Trophoblast cell (in vitro differentiated cells and primary cell): ENCODE results near the gene CDK12.
A peak's percentile ranks its signal among the peaks of the same experiment; 100 is the strongest.
"Not testable (repeated sequence)": the region's sequence is repeated elsewhere in the genome, so short reads cannot be mapped to it uniquely, and the experiment has no call there.

Experiments
- DNase-seq, 2 donors: peaks; one replicate each; pipeline ENCODE4 v3.0.0-alpha.2; 2016
- H2AFZ ChIP-seq: 2 replicates; pipeline ENCODE4 v1.6.1; 2013; ENCODE audit warnings: low read length, moderate library complexity, mild to moderate bottlenecking; ENCODE audit not compliant: insufficient read depth, poor library complexity
- H2AK5ac ChIP-seq: 2 replicates; pipeline ENCODE4 v1.6.1; 2013; ENCODE audit warnings: mild to moderate bottlenecking, low read length
- H2BK120ac ChIP-seq: 2 replicates; pipeline ENCODE4 v1.6.1; 2013; ENCODE audit warnings: low read length, mild to moderate bottlenecking, moderate library complexity; ENCODE audit not compliant: insufficient read depth, poor library complexity
- H2BK12ac ChIP-seq: 2 replicates; pipeline ENCODE4 v1.6.1; 2013; ENCODE audit warnings: mild to moderate bottlenecking, low read length, moderate library complexity
- H2BK5ac ChIP-seq: 2 replicates; pipeline ENCODE4 v1.6.1; 2013; ENCODE audit warnings: low read length, low read depth, moderate library complexity, mild to moderate bottlenecking; ENCODE audit not compliant: poor library complexity
- H3K14ac ChIP-seq: 2 replicates; pipeline ENCODE4 v1.6.1; 2013; ENCODE audit warnings: mild to moderate bottlenecking, low read length
- H3K18ac ChIP-seq: 2 replicates; pipeline ENCODE4 v1.6.1; 2013; ENCODE audit warnings: mild to moderate bottlenecking, low read length
- H3K23ac ChIP-seq: 2 replicates; pipeline ENCODE4 v1.6.1; 2013; ENCODE audit warnings: low read length
- H3K27ac ChIP-seq: 2 replicates; pipeline ENCODE4 v1.5.1; 2013; ENCODE audit warnings: low read depth, mild to moderate bottlenecking, inconsistent platforms, low read length, moderate library complexity
- H3K27me3 ChIP-seq: 2 replicates; pipeline ENCODE4 v1.6.1; 2013; ENCODE audit warnings: inconsistent platforms, mild to moderate bottlenecking, low read length, moderate library complexity; ENCODE audit not compliant: insufficient read depth
- H3K36me3 ChIP-seq, 2 experiments: 1 replicate in 1 of 2; 2 replicates in 1 of 2; pipeline ENCODE4 v1.6.1; 2013; ENCODE audit warnings: low read length in 2 of 2, mild to moderate bottlenecking in 2 of 2, moderate library complexity in 1 of 2; ENCODE audit not compliant: insufficient read depth in 2 of 2, control insufficient read depth in 1 of 2
- H3K4ac ChIP-seq: 2 replicates; pipeline ENCODE4 v1.6.1; 2013; ENCODE audit warnings: low read depth, mild to moderate bottlenecking, low read length, moderate library complexity
- H3K4me1 ChIP-seq, 2 experiments: 1 replicate in 1 of 2; 2 replicates in 1 of 2; pipeline ENCODE4 v1.6.1; 2013; ENCODE audit warnings: low read length in 2 of 2, mild to moderate bottlenecking in 2 of 2, moderate library complexity in 1 of 2; ENCODE audit not compliant: insufficient read depth in 2 of 2, control insufficient read depth in 1 of 2
- H3K4me2 ChIP-seq: 2 replicates; pipeline ENCODE4 v1.6.1; 2013; ENCODE audit warnings: inconsistent platforms, mild to moderate bottlenecking, low read length, moderate library complexity
- H3K4me3 ChIP-seq: 2 replicates; pipeline ENCODE4 v1.5.1; 2013; ENCODE audit warnings: mild to moderate bottlenecking, low read depth, low read length, inconsistent platforms
- H3K79me1 ChIP-seq: one replicate; pipeline ENCODE4 v1.6.1; 2013; ENCODE audit warnings: low read length
- H3K79me2 ChIP-seq: 2 replicates; pipeline ENCODE4 v1.6.1; 2013; ENCODE audit warnings: low read length, mild to moderate bottlenecking; ENCODE audit not compliant: control insufficient read depth, insufficient read depth, poor library complexity
- H3K9ac ChIP-seq: 2 replicates; pipeline ENCODE4 v1.6.1; 2013; ENCODE audit warnings: mild to moderate bottlenecking, low read length
- H3K9me3 ChIP-seq: 2 replicates; pipeline ENCODE4 v1.6.1; 2013; ENCODE audit warnings: low read depth, mild to moderate bottlenecking, control low read depth, inconsistent platforms, low read length; ENCODE audit not compliant: insufficient read depth
- H4K12ac ChIP-seq: 2 replicates; pipeline ENCODE4 v1.6.1; 2013; ENCODE audit warnings: low read depth, mild to moderate bottlenecking, low read length, moderate library complexity
- H4K8ac ChIP-seq: 2 replicates; pipeline ENCODE4 v1.6.1; 2013; ENCODE audit warnings: low read depth, mild to moderate bottlenecking, low read length, moderate library complexity
- H4K91ac ChIP-seq: one replicate; pipeline ENCODE4 v1.6.1; 2013; ENCODE audit warnings: low read depth, mild to moderate bottlenecking, low read length, moderate library complexity
- WGBS: extraction: QIAGEN DNeasy Blood & Tissue Kit; methylation state at CpG from one replicate; pipeline ENCODE4 v1.1.7; 2013; ENCODE audit warnings: missing lambda C conversion rate; ENCODE audit not compliant: insufficient read length, insufficient coverage; ENCODE audit errors: extremely low coverage; 5-methylcytosine and 5-hydroxymethylcytosine counted together

CDK12 gene

DNA sequence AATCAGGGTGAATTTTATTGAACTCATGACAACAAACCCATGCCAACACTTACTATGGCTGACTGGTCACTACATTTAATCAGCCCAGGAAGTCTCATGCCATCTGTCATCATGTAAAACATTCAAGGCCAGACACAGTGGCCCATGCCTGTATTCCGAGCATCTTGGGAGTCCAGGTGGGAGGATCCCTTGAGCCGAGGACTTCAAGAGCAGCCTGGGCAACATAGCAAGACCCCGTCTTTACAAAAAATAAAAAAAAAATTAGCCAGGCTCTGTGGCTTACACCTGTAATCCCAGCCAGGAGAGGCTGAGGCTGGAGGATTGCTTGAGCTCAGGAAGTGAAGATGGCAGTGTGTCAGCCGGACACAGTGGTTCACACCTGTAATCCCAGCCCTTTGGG lies 5.4 kb upstream of the CDK12 start:
- H3K9ac ChIP-seq: no peak overlapping the region
- no peak overlapping the region for H4K91ac ChIP-seq
- no peak overlapping the region for H3K23ac ChIP-seq
- no peak overlapping the region for H4K8ac ChIP-seq
- H3K4ac ChIP-seq: no peak overlapping the region
- peaks cover 1% of the 10 kb centered on the region for H3K79me1 ChIP-seq
- H3K36me3 ChIP-seq: no peaks in the 10 kb centered on the region
- no peak overlapping the region for H4K12ac ChIP-seq
- H2AFZ ChIP-seq: no peak overlapping the region
- H3K4me1 ChIP-seq: peaks cover 0 to 2% of the 10 kb centered on the region in 2 experiments
- WGBS: no CpG with 5 or more reads among the region's 4 CpGs
- H2AK5ac ChIP-seq: no peak overlapping the region
- no peak overlapping the region for H2BK12ac ChIP-seq
- no peaks in the 10 kb centered on the region for H3K9me3 ChIP-seq
- H3K79me2 ChIP-seq: peaks cover 1% of the 10 kb centered on the region
- no peak overlapping the region for H2BK5ac ChIP-seq
- H3K27me3 ChIP-seq: no peaks in the 10 kb centered on the region
- H3K4me2 ChIP-seq: no peak overlapping the region
- H3K14ac ChIP-seq: no peak overlapping the region
- DNase-seq: no peak
- H3K4me3 ChIP-seq: no peak overlapping the region
- no peak overlapping the region for H3K27ac ChIP-seq
- no peak overlapping the region for H2BK120ac ChIP-seq
- H3K18ac ChIP-seq: no peak overlapping the region

DNA sequence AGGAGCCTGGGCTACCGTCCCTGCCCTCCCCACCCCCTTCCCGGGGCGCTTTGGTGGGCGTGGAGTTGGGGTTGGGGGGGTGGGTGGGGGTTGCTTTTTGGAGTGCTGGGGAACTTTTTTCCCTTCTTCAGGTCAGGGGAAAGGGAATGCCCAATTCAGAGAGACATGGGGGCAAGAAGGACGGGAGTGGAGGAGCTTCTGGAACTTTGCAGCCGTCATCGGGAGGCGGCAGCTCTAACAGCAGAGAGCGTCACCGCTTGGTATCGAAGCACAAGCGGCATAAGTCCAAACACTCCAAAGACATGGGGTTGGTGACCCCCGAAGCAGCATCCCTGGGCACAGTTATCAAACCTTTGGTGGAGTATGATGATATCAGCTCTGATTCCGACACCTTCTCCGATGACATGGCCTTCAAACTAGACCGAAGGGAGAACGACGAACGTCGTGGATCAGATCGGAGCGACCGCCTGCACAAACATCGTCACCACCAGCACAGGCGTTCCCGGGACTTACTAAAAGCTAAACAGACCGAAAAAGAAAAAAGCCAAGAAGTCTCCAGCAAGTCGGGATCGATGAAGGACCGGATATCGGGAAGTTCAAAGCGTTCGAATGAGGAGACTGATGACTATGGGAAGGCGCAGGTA lies 762 bp downstream of the CDK12 start:
- Histone ChIP-seq H3K79me1 (peaks cover 8% of the 10 kb centered on the region), H3K36me3 (no peaks in the 10 kb centered on the region), H2BK12ac (no peak overlapping the region), H2AK5ac (peak overlapping the region; percentile 4), H3K79me2 (peaks cover 17% of the 10 kb centered on the region), H3K4me2 (peak overlapping the region; percentile 99), H3K18ac (peak overlapping the region; percentile 37), H3K9ac (peak overlapping the region; percentile 100), H4K8ac (peak overlapping the region; percentile 84), H3K4ac (peak overlapping the region; percentile 94), H4K91ac (peak overlapping the region; percentile 72), H3K23ac (peak overlapping the region; percentile 88), H2BK120ac (no peak overlapping the region), H3K9me3 (no peaks in the 10 kb centered on the region), H2AFZ (no peak overlapping the region), H3K4me3 (peak overlapping the region; percentile 96), H4K12ac (peak overlapping the region; percentile 43), H3K27ac (peak overlapping the region; percentile 96), H3K14ac (peak overlapping the region; percentile 41), H3K4me1 (no peaks in the 10 kb centered on the region), H2BK5ac (peak overlapping the region; percentile 16), H3K27me3 (no peaks in the 10 kb centered on the region)
- no CpG with 5 or more reads among the region's 34 CpGs for WGBS
- DNase-seq: peak; percentile 29 to 52

DNA sequence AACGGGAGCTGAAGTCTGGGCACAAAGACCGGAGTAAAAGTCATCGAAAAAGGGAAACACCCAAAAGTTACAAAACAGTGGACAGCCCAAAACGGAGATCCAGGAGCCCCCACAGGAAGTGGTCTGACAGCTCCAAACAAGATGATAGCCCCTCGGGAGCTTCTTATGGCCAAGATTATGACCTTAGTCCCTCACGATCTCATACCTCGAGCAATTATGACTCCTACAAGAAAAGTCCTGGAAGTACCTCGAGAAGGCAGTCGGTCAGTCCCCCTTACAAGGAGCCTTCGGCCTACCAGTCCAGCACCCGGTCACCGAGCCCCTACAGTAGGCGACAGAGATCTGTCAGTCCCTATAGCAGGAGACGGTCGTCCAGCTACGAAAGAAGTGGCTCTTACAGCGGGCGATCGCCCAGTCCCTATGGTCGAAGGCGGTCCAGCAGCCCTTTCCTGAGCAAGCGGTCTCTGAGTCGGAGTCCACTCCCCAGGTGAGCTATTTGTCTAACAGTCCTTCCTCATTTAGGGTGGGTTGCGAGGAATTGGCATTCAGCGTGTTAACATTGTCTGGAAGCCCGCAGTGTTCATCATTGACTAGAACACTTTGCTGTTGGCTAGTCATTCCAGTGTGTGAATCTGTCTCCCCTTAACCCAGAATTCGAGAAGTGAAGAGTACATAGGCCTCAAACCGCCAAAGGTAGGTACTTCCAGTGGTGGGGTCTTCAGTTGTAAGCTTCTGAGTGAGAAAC lies 1.5 kb downstream of the CDK12 start:
- H3K14ac ChIP-seq: peak overlapping the region; percentile 41
- no peak for DNase-seq
- H2BK12ac ChIP-seq: no peak overlapping the region
- peak overlapping the region; percentile 91 for H3K9ac ChIP-seq
- no peaks in the 10 kb centered on the region for H3K4me1 ChIP-seq
- H4K12ac ChIP-seq: no peak overlapping the region
- H3K23ac ChIP-seq: no peak overlapping the region
- H3K79me1 ChIP-seq: peaks cover 8% of the 10 kb centered on the region
- H2AK5ac ChIP-seq: no peak overlapping the region
- peak overlapping the region; percentile 94 for H3K4ac ChIP-seq
- no peaks in the 10 kb centered on the region for H3K9me3 ChIP-seq
- no peak overlapping the region for H2AFZ ChIP-seq
- no peak overlapping the region for H3K27ac ChIP-seq
- H2BK120ac ChIP-seq: no peak overlapping the region
- H3K36me3 ChIP-seq: no peaks in the 10 kb centered on the region
- no peaks in the 10 kb centered on the region for H3K27me3 ChIP-seq
- peak overlapping the region; percentile 99 for H3K4me2 ChIP-seq
- H3K18ac ChIP-seq: no peak overlapping the region
- peak overlapping the region; percentile 96 for H3K4me3 ChIP-seq
- no peak overlapping the region for H2BK5ac ChIP-seq
- H4K91ac ChIP-seq: peak overlapping the region; percentile 12
- peaks cover 17% of the 10 kb centered on the region for H3K79me2 ChIP-seq
- no CpG with 5 or more reads among the region's 28 CpGs for WGBS
- peak overlapping the region; percentile 16 for H4K8ac ChIP-seq

DNA sequence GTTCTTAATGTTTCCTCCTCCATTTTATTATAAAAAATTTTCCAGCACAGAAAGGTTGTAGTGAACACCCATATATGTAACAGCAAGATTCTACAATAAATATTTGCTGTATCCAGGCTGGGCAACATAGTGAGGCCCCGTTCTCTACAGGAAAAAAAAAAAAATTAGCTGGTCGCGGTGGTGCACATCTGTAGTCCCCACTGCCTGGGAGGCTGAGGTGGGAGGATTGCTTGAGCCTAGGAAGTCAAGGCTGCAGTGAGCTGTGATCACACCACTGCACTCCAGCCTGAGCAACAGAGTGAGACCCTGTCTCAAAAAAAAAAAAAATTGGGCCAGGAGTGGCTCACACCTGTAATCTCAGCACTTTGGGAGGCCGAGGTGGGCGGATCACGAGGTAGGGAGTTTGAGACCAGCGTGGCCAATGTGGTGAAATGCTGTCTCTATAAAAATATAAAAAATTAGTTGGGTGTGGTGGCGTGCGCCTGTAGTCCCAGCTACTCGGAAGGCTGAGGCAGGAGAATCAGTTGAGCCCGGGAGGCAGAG lies 3.4 kb downstream of the CDK12 start:
- not testable (repeated sequence) for H2BK120ac ChIP-seq, H3K36me3 ChIP-seq, H3K23ac ChIP-seq, H3K18ac ChIP-seq, H3K79me1 ChIP-seq, H3K27ac ChIP-seq, H4K12ac ChIP-seq, H3K4me3 ChIP-seq, H4K91ac ChIP-seq, H2AFZ ChIP-seq, H3K27me3 ChIP-seq, H3K9me3 ChIP-seq, H3K4me1 ChIP-seq, H2BK5ac ChIP-seq, H3K9ac ChIP-seq, H2BK12ac ChIP-seq, H4K8ac ChIP-seq, H2AK5ac ChIP-seq, DNase-seq, H3K14ac ChIP-seq
- peak overlapping the region; percentile 72 for H3K4ac ChIP-seq
- H3K4me2 ChIP-seq: peak overlapping the region; percentile 99
- peaks cover 17% of the 10 kb centered on the region for H3K79me2 ChIP-seq
- WGBS: no CpG with 5 or more reads among the region's 11 CpGs
